Measurements from ENCODE around the gene POLR1H.

- TF ChIP-seq, protein P1, sequence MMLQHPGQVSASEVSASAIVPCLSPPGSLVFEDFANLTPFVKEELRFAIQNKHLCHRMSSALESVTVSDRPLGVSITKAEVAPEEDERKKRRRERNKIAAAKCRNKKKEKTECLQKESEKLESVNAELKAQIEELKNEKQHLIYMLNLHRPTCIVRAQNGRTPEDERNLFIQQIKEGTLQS (IDR thresholded peaks at IDR 0.05), result no peak
- TF ChIP-seq EZH2 (IDR thresholded peaks at IDR 0.05) (no peak), SRF (IDR thresholded peaks at IDR 0.05; ENCODE audit: low read depth) (no peak), YY1 (IDR thresholded peaks at IDR 0.05; ENCODE audit: extremely low read depth, insufficient replicate concordance, low read depth, low read length) (no peak), RAD21 (IDR thresholded peaks at IDR 0.05; ENCODE audit: low read depth) (no peak), REST (IDR thresholded peaks at IDR 0.05; ENCODE audit: low read depth) (no peak), FOSL1 (IDR thresholded peaks at IDR 0.05; ENCODE audit: low read depth) (no peak), POLR2AphosphoS5 (IDR thresholded peaks at IDR 0.05; ENCODE audit: low read depth, low read length) (no peak), ELF1 (IDR thresholded peaks at IDR 0.05; ENCODE audit: borderline replicate concordance, low read depth) (no peak), ZNF274 (IDR thresholded peaks at IDR 0.05; ENCODE audit: low read depth, low read length) (no peak)
- TF ChIP-seq, protein P2, sequence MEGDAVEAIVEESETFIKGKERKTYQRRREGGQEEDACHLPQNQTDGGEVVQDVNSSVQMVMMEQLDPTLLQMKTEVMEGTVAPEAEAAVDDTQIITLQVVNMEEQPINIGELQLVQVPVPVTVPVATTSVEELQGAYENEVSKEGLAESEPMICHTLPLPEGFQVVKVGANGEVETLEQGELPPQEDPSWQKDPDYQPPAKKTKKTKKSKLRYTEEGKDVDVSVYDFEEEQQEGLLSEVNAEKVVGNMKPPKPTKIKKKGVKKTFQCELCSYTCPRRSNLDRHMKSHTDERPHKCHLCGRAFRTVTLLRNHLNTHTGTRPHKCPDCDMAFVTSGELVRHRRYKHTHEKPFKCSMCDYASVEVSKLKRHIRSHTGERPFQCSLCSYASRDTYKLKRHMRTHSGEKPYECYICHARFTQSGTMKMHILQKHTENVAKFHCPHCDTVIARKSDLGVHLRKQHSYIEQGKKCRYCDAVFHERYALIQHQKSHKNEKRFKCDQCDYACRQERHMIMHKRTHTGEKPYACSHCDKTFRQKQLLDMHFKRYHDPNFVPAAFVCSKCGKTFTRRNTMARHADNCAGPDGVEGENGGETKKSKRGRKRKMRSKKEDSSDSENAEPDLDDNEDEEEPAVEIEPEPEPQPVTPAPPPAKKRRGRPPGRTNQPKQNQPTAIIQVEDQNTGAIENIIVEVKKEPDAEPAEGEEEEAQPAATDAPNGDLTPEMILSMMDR (IDR thresholded peaks at IDR 0.05 in 2 of 3, conservative IDR thresholded peaks at IDR 0.05 in 1 of 3; ENCODE audit: borderline replicate concordance in 1 of 3, insufficient read depth in 1 of 3, low read depth in 2 of 3, low read length in 2 of 3), result no peak
Observed at GRCh38 chr6:30055513-30055912, 5.6 kb upstream of the POLR1H start.

All from HCT116 (cell line).